SK-N-SH treated with all-trans-retinoic acid at 6 μM for 48 hours (cell line): ENCODE results near the gene MALRD1.

Experiments
- ATAC-seq: fragments of 200-7000 bp; cut with Tn5 transposase; 3 replicates; pipeline ENCODE4 v1.9.1; 2020; ENCODE audit warnings: mild to moderate bottlenecking, moderate library complexity
- ARNTL ChIP-seq: fragments of 450-650 bp; formaldehyde crosslinking; IDR thresholded peaks from 2 replicates; pipeline ENCODE4 v1.5.0; 2020; ENCODE audit warnings: low read depth, mild to moderate bottlenecking, moderate library complexity, borderline replicate concordance
- BACH2 ChIP-seq: fragments of 250-450 bp; sonication (Bioruptor Pico); IDR thresholded peaks from 2 replicates; pipeline ENCODE4 v1.9.0; 2021; ENCODE audit warnings: mild to moderate bottlenecking, borderline replicate concordance
- CREB5 ChIP-seq: fragments of 250-450 bp; sonication (Bioruptor Pico); IDR thresholded peaks from 2 replicates; pipeline ENCODE4 v1.5.1; 2020; ENCODE audit warnings: low read depth, mild to moderate bottlenecking, moderate library complexity
- CSDC2 ChIP-seq: fragments of 250-450 bp; sonication (Bioruptor Pico); IDR thresholded peaks from 2 replicates; pipeline ENCODE4 v1.5.0; 2020; ENCODE audit warnings: mild to moderate bottlenecking, moderate library complexity
- ESRRG ChIP-seq: fragments of 250-450 bp; sonication (Bioruptor Pico); IDR thresholded peaks from 2 replicates; pipeline ENCODE4 v1.6.1; 2021; ENCODE audit warnings: mild to moderate bottlenecking
- GLIS3 ChIP-seq: fragments of 250-450 bp; sonication (Bioruptor Pico); IDR thresholded peaks from 2 replicates; pipeline ENCODE4 v1.5.0; 2020; ENCODE audit warnings: mild to moderate bottlenecking, moderate library complexity
- ISL1 ChIP-seq: fragments of 250-450 bp; sonication (Bioruptor Pico); IDR thresholded peaks from 2 replicates; pipeline ENCODE4 v2.1.2; 2022; ENCODE audit warnings: mild to moderate bottlenecking, moderate library complexity
- OSR1 ChIP-seq: fragments of 250-450 bp; sonication (Bioruptor Pico); IDR thresholded peaks from 2 replicates; pipeline ENCODE4 v1.8.0; 2022; ENCODE audit warnings: moderate library complexity, mild to moderate bottlenecking, inconsistent platforms
- PATZ1 ChIP-seq: fragments of 250-450 bp; sonication (Bioruptor Pico); IDR thresholded peaks from 2 replicates; pipeline ENCODE4 v1.8.0; 2020; ENCODE audit warnings: mild to moderate bottlenecking, moderate library complexity, borderline replicate concordance
- POU6F1 ChIP-seq: fragments of 250-450 bp; sonication (Bioruptor Pico); IDR thresholded peaks from 2 replicates; pipeline ENCODE4 v1.8.0; 2021; ENCODE audit warnings: low read depth, mild to moderate bottlenecking, moderate library complexity, borderline replicate concordance
- PPARA ChIP-seq: fragments of 250-450 bp; sonication (Bioruptor Pico); IDR thresholded peaks from 2 replicates; pipeline ENCODE4 v1.5.0; 2020; ENCODE audit warnings: mild to moderate bottlenecking, borderline replicate concordance
- RARB ChIP-seq: fragments of 250-450 bp; sonication (Bioruptor Pico); IDR thresholded peaks from 2 replicates; pipeline ENCODE4 v1.8.0; 2021; ENCODE audit warnings: mild to moderate bottlenecking, moderate library complexity
- SNAI2 ChIP-seq: fragments of 250-450 bp; sonication (Bioruptor Pico); IDR thresholded peaks from 2 replicates; pipeline ENCODE4 v1.5.0; 2020; ENCODE audit warnings: mild to moderate bottlenecking, moderate library complexity
- TCF4 ChIP-seq: fragments of 250-450 bp; sonication (Bioruptor Pico); IDR thresholded peaks from 2 replicates; pipeline ENCODE4 v1.8.0; 2021; ENCODE audit warnings: mild to moderate bottlenecking, moderate library complexity, borderline replicate concordance
- TOX ChIP-seq: fragments of 250-450 bp; sonication (Bioruptor Pico); IDR thresholded peaks from 2 replicates; pipeline ENCODE4 v1.8.0; 2021; ENCODE audit warnings: mild to moderate bottlenecking, moderate library complexity, borderline replicate concordance
- TSHZ2 ChIP-seq: fragments of 250-450 bp; sonication (Bioruptor Pico); IDR thresholded peaks from 2 replicates; pipeline ENCODE4 v1.5.0; 2020; ENCODE audit warnings: mild to moderate bottlenecking, moderate library complexity
- ZC3H10 ChIP-seq: fragments of 250-450 bp; sonication (Bioruptor Pico); IDR thresholded peaks from 2 replicates; pipeline ENCODE4 v1.5.1; 2021; ENCODE audit warnings: mild to moderate bottlenecking, moderate library complexity
- ZFP3 ChIP-seq: fragments of 250-450 bp; sonication (Bioruptor Pico); IDR thresholded peaks from 2 replicates; pipeline ENCODE4 v1.5.0; 2020; ENCODE audit warnings: mild to moderate bottlenecking, moderate library complexity
- ZFP30 ChIP-seq: fragments of 450-650 bp; formaldehyde crosslinking; IDR thresholded peaks from 2 replicates; pipeline ENCODE4 v1.5.0; 2022; ENCODE audit warnings: mild to moderate bottlenecking, moderate library complexity
- ZNF565 ChIP-seq: fragments of 450-650 bp; formaldehyde crosslinking; conservative IDR thresholded peaks from 2 replicates; pipeline ENCODE4 v1.5.0; 2020; ENCODE audit warnings: low read depth, mild to moderate bottlenecking, moderate library complexity
- ZNF70 ChIP-seq: fragments of 450-650 bp; formaldehyde crosslinking; IDR thresholded peaks from 2 replicates; pipeline ENCODE4 v1.5.0; 2020; ENCODE audit warnings: mild to moderate bottlenecking, moderate library complexity
- ZNF8 ChIP-seq: fragments of 450-650 bp; formaldehyde crosslinking; IDR thresholded peaks from 2 replicates; pipeline ENCODE4 v1.5.0; 2020; ENCODE audit warnings: mild to moderate bottlenecking, moderate library complexity

MALRD1 gene

GRCh38 chr10:19451356-19451755 lies 402.8 kb downstream of the MALRD1 start:
- ATAC-seq, result no peak
- TF ChIP-seq TSHZ2 (CRISPR knock-in tag) (no peak), CSDC2 (no peak), ZC3H10 (no peak), SNAI2 (no peak), OSR1 (CRISPR knock-in tag) (no peak), RARB (CRISPR knock-in tag) (no peak), ZNF70 (no peak), ZNF8 (no peak), ISL1 (CRISPR knock-in tag) (no peak), TCF4 (no peak), ZFP3 (CRISPR knock-in tag) (no peak), TOX (CRISPR knock-in tag) (no peak), POU6F1 (CRISPR knock-in tag) (no peak), ZFP30 (CRISPR knock-in tag) (no peak), PATZ1 (CRISPR knock-in tag) (no peak), ZNF565 (no peak), ARNTL (CRISPR knock-in tag) (no peak), GLIS3 (CRISPR knock-in tag) (no peak), CREB5 (CRISPR knock-in tag) (no peak)

GRCh38 chr10:19451937-19452336 lies 403.3 kb downstream of the MALRD1 start:
- ATAC-seq, result no peak
- no peak for TF ChIP-seq ZC3H10
- TF ChIP-seq CREB5 (CRISPR knock-in tag), result no peak
- no peak for TF ChIP-seq ZNF8
- no peak for TF ChIP-seq POU6F1 (CRISPR knock-in tag)
- no peak for TF ChIP-seq RARB (CRISPR knock-in tag)
- TF ChIP-seq TSHZ2 (CRISPR knock-in tag), result no peak
- TF ChIP-seq CSDC2, result no peak
- TF ChIP-seq OSR1 (CRISPR knock-in tag), result no peak
- TF ChIP-seq TCF4, result no peak
- no peak for TF ChIP-seq PPARA
- no peak for TF ChIP-seq ZNF70
- no peak for TF ChIP-seq PATZ1 (CRISPR knock-in tag)
- no peak for TF ChIP-seq BACH2 (CRISPR knock-in tag)
- no peak for TF ChIP-seq ESRRG (CRISPR knock-in tag)
- no peak for TF ChIP-seq ZFP3 (CRISPR knock-in tag)
